Measurements from ENCODE around the gene LCLAT1. TPM values are rescaled to one million over a fixed set of nuclear protein-coding genes. Genes with fewer than 3 reads are reported as not detected.

Gene LCLAT1
- total RNA-seq, 1 donor from 2014 or later: 29.3 TPM

DNA sequence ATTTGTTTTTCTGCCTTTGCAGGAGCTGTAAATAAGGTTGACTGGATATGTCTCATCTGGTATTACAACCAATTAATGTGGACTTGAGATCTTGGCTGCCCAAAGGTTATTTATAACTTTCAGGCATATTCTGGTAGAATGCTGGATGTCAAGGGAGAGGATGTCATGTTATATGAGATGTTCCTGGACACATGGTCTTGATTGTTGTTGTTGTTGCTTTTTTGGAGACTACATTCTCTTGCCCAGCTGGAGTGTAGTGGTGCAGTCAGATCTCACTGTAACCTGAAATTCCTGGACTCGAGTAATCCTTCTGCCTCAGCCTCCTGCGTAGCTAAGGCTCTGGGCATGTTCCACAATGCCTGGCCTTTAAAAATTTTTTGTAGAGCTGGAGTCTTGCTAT is 83.3 kb downstream of the LCLAT1 start:
- Mint-ChIP-seq H3K27ac (peak overlapping the region; percentile 7), H3K9me3 (ENCODE audit: low read depth) (peaks cover 7% of the 10 kb centered on the region), H3K36me3 (ENCODE audit: insufficient read depth) (peaks cover 18% of the 10 kb centered on the region), H3K27me3 (no peaks in the 10 kb centered on the region), H3K4me3 (ENCODE audit: low read depth) (no peak overlapping the region), H3K4me1 (ENCODE audit: low read depth) (no peaks in the 10 kb centered on the region)
- DNase-seq (ENCODE audit: low spot score, unreplicated experiment): no peak
- TF ChIP-seq, protein P1, sequence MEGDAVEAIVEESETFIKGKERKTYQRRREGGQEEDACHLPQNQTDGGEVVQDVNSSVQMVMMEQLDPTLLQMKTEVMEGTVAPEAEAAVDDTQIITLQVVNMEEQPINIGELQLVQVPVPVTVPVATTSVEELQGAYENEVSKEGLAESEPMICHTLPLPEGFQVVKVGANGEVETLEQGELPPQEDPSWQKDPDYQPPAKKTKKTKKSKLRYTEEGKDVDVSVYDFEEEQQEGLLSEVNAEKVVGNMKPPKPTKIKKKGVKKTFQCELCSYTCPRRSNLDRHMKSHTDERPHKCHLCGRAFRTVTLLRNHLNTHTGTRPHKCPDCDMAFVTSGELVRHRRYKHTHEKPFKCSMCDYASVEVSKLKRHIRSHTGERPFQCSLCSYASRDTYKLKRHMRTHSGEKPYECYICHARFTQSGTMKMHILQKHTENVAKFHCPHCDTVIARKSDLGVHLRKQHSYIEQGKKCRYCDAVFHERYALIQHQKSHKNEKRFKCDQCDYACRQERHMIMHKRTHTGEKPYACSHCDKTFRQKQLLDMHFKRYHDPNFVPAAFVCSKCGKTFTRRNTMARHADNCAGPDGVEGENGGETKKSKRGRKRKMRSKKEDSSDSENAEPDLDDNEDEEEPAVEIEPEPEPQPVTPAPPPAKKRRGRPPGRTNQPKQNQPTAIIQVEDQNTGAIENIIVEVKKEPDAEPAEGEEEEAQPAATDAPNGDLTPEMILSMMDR (IDR thresholded peaks at IDR 0.05; ENCODE audit: unreplicated experiment): no peak

DNA sequence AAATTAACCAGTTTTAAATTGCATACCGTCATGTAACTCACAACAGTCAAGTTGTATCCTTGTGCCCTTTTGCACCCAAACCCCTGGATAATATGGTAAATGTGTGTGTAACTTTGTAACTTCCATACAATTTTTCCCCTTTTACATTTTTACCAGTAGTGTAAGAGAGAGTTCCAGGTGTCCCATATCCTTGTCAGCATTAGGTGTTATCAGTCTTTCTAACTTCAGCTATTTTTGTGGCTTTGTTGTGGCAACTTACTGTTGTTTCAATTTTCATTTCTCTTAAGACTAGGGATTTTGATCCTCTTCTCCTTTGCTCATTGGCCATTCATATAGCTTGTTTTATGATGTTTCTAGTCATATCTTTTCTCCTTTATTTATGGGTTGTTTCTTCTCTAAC is 94.6 kb downstream of the LCLAT1 start:
- Mint-ChIP-seq H3K9me3 (ENCODE audit: low read depth) (peaks cover 23% of the 10 kb centered on the region), H3K27ac (no peak overlapping the region), H3K27me3 (no peaks in the 10 kb centered on the region), H3K4me1 (ENCODE audit: low read depth) (peaks cover 13% of the 10 kb centered on the region), H3K36me3 (ENCODE audit: insufficient read depth) (peaks cover 26% of the 10 kb centered on the region), H3K4me3 (ENCODE audit: low read depth) (no peak overlapping the region)
- TF ChIP-seq, protein P1 (IDR thresholded peaks at IDR 0.05; ENCODE audit: unreplicated experiment): no peak
- no peak for DNase-seq (ENCODE audit: low spot score, unreplicated experiment)

DNA sequence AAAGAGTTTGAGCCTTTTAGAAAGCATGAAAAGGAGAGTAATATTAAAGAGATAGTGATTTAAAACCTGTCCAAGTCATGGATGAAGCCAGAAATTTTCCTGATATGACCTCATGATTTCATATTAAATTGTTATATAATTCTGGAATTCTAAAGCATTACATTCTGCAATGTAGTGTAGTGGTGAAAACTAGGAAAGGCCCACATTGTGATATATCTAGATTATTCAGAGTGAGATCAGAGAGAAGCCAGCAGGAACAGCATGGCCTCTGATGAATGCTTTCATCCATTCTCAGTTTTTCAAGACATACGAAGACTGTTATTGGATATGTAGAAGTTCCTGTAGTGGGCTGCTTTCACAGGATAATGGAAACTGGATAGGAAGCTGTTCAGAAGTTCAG is 98.8 kb downstream of the LCLAT1 start:
- H3K9me3 Mint-ChIP-seq (ENCODE audit: low read depth): peaks cover 17% of the 10 kb centered on the region
- DNase-seq (ENCODE audit: low spot score, unreplicated experiment): no peak
- peaks cover 14% of the 10 kb centered on the region for H3K36me3 Mint-ChIP-seq (ENCODE audit: insufficient read depth)
- TF ChIP-seq, protein P1 (IDR thresholded peaks at IDR 0.05; ENCODE audit: unreplicated experiment): no peak
- H3K27ac Mint-ChIP-seq: no peak overlapping the region
- H3K27me3 Mint-ChIP-seq: peaks cover 5% of the 10 kb centered on the region
- peaks cover 41% of the 10 kb centered on the region for H3K4me1 Mint-ChIP-seq (ENCODE audit: low read depth)
- H3K4me3 Mint-ChIP-seq (ENCODE audit: low read depth): no peak overlapping the region

DNA sequence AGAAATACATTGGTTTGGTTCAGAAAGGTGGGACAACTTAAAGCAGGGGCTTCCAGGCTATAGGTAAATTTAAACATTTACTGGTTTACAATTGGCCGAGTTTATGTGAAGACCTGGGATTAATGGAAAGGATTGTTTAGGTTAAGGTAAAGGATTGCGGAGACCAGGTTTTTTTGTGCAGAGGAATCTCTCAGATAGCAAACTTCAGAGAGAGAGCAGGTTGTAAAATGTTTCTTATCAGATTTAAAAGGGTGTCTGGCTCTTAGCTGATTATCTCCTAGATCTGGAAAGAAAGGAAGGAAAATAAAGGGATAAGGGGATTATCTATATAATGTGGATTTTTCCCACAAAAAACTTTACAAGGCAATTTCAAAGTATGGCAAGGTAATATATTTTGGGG is 101.3 kb downstream of the LCLAT1 start:
- Mint-ChIP-seq H3K4me1 (ENCODE audit: low read depth) (peaks cover 38% of the 10 kb centered on the region), H3K27me3 (peaks cover 5% of the 10 kb centered on the region), H3K36me3 (ENCODE audit: insufficient read depth) (peaks cover 11% of the 10 kb centered on the region), H3K27ac (no peak overlapping the region), H3K4me3 (ENCODE audit: low read depth) (peak overlapping the region; percentile 36), H3K9me3 (ENCODE audit: low read depth) (peaks cover 3% of the 10 kb centered on the region)
- TF ChIP-seq, protein P1 (IDR thresholded peaks at IDR 0.05; ENCODE audit: unreplicated experiment): no peak
- DNase-seq (ENCODE audit: low spot score, unreplicated experiment): no peak

DNA sequence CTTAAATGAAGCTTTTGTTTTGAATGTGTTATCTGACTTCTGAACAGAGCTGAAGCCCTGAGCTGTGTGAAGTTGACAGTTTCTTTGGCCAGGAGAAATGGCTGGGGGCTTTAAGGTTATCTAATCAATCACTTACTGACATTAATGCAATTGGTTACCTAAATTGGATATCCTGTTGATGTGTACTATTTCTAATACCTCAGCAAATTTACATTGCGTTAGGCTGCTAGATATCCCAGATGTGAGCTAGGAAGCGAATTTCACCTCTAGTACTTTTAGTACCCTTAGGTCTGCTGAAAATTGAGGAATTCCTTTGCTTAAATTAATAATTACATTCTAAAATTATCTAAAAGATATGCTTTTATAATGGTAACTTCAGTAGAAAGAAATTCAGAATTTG is 102.0 kb downstream of the LCLAT1 start:
- Mint-ChIP-seq H3K4me1 (ENCODE audit: low read depth) (peaks cover 32% of the 10 kb centered on the region), H3K27ac (no peak overlapping the region)
- TF ChIP-seq, protein P1 (IDR thresholded peaks at IDR 0.05; ENCODE audit: unreplicated experiment): no peak

More for the DNA sequence above, 102.0 kb downstream of the LCLAT1 start:
- Mint-ChIP-seq H3K36me3 (ENCODE audit: insufficient read depth) (peaks cover 11% of the 10 kb centered on the region), H3K27me3 (peaks cover 5% of the 10 kb centered on the region), H3K4me3 (ENCODE audit: low read depth) (peak overlapping the region; percentile 25), H3K9me3 (ENCODE audit: low read depth) (peaks cover 3% of the 10 kb centered on the region)
- no peak for DNase-seq (ENCODE audit: low spot score, unreplicated experiment)

Measured in progenitor cell of endocrine pancreas (in vitro differentiated cells).